NCI-H82 treated with DMSO at 0.1 percent for 48 hours (cell line): ENCODE data around the gene DPM3.
"Not testable (repeated sequence)": the region's sequence is repeated elsewhere in the genome, so short reads cannot be mapped to it uniquely, and the experiment has no call there.

Source experiments
- DNase-seq: peaks from one replicate; lab custom pipeline; 2025; ENCODE audit not compliant: unreplicated experiment; lab: John Stamatoyannopoulos, UW

Gene DPM3

DNA sequence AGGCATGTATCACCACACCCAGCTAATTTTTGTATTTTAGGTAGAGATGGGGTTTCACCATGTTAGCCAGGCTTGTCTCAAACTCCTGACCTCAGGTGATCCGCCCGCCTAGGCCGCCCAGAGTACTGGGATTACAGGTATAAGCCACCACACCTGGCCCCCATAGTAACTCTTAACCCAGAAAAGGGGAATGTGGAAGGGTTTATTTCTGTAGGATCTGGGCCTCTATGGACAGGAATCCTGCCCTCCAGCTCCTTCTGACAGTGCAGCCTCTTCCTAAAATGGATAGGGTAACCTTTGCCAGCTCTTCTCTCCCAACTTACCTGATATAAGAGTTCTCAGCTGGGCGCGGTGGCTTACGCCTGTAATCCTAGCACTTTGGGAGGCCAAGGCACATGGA is 22.3 kb upstream of the DPM3 start:
- DNase-seq: not testable (repeated sequence)

DNA sequence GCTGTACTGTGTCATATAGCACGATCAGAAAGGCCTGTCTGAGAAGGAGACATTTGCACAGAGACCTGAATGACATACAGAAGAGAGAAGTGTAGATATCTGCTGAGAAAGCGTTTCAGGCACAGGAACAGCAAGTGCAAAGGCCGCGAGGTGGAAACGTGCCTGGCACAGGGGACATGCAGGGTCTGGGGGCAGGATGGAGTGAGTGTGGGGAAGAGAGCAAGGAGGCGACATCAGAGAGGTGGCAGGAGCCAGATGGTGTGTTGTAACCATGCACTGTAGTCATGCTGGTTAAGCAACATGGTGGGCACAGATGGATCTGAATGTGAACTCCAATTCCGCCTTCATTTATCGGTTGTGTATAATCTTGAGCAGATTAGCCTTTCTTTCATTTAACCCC is 19.8 kb upstream of the DPM3 start:
- no peak for DNase-seq

DNA sequence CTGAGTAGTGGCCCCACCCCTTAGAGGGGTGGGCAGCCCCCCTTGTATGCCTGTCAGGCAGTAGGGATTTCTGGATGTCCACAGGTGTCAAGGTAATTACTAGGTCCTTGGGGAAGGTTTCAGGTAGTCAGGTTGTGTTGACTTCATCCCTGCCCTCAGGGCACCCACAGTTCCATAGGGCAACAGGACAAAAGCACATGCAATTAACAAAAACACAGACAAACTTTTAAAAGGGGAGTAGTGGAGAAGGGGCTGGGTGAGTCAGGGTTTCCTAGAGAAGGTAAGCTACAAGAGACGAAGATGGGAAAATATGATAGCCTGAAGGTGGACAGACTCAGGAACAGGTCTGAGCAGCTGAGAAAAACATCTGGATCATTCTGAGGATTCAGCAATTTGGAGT is 18.7 kb upstream of the DPM3 start:
- DNase-seq: no peak

DNA sequence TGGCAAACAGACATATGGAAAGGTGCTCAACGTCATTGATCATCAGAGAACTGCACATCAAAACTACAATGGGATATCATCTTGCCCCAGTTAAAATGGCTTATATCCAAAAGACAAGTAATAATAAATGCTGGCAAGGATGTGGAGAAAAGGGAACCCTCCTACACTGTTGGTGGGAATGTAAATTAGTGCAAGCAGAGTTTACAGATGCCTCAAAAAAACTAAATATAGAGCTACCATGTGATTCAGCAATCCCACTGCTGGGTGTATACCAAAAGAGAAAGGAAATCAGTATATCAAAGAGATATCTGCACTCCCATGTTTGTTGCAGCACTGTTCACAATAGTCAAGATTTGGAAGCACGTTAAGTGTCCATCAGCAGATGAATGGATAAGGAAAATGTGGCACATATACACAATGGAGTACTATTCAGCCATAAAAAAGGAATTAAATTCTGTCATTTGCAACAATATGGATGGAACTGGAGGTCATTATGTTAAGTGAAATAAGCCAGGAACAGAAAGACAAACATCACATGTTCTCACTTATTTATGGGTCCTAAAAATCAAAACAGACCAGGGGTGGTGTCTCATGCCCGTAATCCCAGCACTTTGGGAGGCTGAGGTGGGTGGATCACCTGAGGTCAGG is 15.8 kb upstream of the DPM3 start:
- not testable (repeated sequence) for DNase-seq

DNA sequence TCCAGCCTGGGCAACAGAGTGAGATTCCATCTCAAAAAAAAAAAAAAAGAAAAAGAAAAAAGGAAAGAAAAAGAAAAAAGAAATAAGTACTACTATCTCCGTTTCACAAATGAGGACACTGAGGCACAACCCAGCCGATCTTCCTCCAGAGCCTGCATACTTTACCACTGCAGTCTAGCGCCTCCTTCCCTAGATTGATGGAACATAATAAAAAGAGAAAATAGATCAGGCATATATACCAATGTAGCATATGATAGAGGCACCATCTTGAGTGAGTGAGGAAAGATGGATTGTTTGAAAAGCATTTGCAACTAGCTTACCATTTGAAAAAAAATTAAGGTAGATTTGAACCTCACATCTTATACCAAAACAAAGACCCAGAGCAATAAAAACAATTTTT is 5.2 kb upstream of the DPM3 start:
- no peak for DNase-seq

DNA sequence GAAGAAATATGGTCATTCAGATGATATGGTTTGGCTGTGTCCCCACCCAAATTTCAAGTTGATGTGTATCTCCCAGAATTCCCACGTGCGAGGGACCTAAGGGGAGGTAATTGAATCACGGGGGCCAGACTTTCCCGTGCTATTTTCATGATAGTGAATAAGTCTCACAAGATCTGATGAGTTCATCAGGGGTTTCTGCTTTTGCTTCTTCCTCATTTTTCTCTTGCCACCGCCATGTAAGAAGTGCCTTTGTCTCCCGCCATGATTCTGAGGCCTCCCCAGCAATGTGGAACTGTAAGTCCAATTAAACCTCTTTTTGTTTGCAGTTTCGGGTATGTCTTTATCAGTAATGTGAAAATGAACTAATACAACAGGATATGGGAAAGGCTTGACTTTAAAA is 1.4 kb upstream of the DPM3 start:
- no peak for DNase-seq

DNA sequence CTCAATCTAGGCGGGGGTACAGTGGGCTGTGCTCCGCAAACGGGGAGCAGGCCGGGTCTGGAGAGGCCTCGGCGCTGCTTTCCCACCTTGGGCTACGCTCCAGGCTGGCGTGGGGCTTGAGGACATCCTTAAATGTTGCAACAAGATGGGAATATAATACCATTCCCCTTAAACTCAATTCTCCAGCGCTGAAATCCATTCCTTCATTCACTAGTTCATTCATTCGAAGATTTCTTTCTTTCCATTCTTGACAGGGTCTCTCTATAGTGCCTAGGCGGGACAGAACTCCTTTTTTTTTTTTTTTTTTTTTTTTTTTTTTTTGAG is 261 bp upstream of the DPM3 start:
- DNase-seq: no peak

DNA sequence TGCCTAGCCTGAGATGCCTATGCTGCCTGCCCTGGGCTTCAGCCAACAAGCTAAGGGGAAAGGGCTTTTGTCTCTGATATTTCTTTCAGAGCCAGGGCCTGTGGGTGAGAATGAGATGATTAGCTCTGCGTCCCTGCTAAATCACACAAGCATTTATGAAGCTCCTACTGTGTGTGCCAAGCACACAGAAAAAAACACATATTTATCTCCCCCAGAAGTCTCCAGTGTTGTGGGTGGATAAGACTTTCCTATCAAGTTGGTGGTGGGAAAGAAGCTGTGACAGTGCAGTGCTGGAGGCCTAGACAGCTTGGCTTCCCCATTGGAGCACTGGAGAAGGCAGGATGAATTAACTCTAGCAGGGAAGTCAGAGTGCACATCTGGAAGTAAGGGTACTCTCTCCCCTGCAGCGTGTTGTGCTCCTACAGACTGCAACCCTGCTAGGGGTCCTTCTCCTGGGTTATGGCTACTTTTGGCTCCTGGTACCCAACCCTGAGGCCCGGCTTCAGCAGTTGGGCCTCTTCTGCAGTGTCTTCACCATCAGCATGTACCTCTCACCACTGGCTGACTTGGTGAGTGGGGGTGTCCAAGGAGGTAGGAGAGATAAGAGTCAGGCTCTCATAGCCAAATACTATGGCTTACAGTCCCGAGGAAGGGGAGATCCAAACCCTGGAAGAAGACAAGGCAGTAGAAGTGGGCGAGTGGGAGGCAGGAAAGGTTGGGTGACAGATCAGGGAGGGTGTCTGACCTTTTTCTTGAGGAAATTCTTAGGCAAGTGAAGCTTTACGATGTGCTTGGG is 3.0 kb downstream of the DPM3 start:
- no peak for DNase-seq

DNA sequence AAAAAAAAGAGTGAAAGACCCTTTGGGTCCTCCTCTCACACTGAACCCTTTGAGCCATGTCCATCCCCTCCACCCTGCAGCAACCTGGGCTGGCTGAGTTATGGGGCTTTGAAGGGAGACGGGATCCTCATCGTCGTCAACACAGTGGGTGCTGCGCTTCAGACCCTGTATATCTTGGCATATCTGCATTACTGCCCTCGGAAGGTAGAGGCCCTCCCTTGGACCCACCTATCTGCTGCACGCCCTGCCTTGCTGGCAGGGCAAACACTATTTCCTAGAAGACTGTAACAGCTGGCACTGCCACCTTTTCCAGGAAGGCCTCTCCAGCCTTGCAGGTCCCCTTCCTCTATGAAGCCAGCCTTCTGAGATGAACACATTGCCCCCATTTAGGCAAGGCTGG is 3.6 kb downstream of the DPM3 start:
- DNase-seq: no peak

DNA sequence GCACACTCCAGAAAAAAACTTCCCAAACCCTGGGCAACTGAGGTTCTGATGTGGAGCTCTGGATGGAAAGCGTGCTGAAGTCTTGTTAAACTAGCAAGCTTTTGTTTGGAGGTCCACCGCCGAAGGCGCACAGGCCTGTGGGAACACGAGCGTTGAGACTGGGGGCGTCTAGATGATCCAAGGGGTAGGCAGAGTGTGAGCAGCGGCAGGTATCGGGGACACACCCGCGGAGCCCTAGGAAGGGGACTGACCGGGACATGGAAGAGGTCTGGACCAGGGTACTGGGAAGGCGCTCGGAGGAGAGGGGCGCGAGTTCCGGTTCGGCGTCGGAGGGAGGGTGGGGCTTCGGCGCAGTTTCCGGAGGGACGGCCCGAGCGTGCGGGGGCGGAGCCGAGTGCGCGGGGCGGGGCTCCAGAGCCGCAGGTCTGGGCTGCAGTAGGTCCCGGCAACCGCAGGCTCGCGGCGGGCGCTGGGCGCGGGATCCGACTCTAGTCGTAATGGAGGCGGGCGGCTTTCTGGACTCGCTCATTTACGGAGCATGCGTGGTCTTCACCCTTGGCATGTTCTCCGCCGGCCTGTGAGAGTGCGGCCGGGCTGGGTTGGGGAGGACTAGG is 4.8 kb downstream of the DPM3 start, which contains the start of gene SLC50A1:
Gene SLC50A1, plus strand, starts transcription at position 438 of the 614 bp plus-strand sequence. Its CDS starts 60 bp downstream, at position 498.
- peak; percentile 86 for DNase-seq

DNA sequence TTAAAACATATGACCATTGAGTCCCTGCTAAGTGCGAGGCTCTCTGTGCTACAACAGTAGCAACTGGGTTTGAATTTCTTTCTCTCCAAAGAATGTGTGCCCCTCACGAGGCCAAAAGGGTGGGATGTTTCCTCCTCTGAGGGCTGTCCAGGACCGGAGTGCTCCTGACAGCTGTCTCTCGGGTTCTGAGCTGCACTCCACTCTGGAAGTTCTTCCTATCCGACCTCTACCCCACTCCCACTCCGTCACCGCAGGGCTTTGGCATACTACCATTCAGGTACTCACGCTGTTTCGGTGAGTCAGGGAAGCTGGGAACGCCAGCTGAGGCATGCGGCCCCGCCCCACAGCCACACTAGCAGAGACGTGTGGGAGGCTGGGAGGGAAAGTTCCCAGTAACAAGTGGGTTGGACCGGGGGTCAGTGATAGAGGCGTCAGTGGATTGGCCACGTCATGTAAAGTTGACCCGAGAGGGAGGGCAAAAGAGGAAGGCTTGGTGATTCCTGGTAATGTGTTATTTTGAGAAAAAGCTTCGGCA is 5.4 kb downstream of the DPM3 start:
- DNase-seq: no peak

DNA sequence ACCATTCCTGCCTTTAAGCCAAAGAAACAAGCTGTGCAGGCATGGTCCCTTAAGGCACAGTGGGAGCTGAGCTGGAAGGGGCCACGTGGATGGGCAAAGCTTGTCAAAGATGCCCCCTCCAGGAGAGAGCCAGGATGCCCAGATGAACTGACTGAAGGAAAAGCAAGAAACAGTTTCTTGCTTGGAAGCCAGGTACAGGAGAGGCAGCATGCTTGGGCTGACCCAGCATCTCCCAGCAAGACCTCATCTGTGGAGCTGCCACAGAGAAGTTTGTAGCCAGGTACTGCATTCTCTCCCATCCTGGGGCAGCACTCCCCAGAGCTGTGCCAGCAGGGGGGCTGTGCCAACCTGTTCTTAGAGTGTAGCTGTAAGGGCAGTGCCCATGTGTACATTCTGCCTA is 6.0 kb downstream of the DPM3 start:
- no peak for DNase-seq

DNA sequence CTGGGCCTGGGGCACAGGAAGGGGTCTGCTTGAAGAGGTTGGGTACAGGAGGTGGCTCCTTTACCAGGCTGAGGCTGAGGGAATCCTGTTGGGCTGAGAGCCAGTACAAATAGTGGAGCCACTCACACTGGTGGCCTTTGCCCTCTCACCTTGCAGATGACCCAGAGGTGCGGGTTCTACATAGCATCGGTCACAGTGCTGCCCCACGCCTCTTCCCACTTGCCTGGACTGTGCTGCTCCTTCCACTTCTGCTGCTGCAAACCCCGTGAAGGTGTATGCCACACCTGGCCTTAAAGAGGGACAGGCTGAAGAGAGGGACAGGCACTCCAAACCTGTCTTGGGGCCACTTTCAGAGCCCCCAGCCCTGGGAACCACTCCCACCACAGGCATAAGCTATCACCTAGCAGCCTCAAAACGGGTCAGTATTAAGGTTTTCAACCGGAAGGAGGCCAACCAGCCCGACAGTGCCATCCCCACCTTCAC is 6.5 kb downstream of the DPM3 start:
- DNase-seq: no peak

DNA sequence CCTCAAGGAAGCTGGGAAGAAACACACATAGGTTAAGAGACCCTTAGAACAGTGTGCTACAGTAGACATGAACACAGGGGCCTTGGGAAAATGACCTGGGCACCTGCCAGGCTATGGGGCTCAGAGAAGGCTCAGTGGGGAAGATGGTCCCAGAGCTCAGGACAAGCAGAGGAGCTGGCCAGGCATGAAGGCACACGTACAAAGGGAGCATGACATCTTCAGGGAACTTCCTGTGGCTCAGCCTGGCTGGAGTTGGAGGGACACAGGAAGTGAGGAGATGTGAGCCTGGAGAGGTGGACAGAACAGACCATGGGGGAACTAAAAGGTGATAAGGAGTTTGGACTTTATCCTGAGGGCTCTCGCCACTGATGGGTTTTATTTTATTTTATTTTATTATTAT is 8.5 kb downstream of the DPM3 start:
- no peak for DNase-seq

DNA sequence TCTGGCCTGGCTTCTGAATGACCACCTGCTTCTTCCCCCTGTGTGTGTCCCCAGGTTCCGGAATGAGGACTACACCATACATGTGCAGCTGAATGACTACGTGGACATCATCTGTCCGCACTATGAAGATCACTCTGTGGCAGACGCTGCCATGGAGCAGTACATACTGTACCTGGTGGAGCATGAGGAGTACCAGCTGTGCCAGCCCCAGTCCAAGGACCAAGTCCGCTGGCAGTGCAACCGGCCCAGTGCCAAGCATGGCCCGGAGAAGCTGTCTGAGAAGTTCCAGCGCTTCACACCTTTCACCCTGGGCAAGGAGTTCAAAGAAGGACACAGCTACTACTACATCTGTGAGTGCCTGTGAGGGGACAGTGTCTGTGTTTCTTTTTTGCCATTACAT is 9.0 kb downstream of the DPM3 start:
- DNase-seq: no peak

DNA sequence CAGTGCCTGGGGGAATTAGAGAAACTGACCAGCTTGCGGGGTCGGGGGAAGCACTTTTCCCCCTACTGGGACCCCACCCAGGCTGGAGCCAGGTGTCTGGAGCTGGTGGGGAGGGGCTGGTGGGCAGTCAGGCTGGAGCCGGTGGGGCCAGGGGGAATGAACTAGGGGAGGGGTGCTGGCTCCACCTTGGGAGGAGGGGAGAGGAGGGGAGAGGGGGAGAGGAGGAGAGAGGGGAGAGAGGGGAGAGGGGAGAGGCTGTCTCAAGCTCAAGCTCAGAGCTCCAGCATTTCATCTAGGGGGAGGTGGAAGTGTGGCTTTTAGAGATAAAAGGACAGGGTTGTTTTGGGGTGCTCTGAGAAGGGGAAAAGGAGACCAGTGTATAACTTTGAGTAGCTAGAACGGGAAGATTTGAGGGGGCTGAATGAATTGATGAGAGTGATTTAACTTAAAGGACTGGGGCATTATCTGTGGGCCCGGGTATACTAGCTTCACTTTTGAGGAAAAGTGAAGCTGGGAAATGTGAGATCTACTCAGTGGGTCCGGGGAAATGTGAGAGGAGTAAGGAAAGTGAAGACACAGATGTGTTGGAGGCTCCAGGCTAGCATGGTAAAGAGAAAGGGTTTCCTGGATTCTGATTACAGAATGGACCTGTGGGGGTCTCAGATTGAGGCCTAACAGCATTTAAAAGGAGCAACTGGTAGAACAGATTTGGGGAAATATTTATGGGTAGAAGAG is 9.9 kb downstream of the DPM3 start:
- peak; percentile 41 for DNase-seq

DNA sequence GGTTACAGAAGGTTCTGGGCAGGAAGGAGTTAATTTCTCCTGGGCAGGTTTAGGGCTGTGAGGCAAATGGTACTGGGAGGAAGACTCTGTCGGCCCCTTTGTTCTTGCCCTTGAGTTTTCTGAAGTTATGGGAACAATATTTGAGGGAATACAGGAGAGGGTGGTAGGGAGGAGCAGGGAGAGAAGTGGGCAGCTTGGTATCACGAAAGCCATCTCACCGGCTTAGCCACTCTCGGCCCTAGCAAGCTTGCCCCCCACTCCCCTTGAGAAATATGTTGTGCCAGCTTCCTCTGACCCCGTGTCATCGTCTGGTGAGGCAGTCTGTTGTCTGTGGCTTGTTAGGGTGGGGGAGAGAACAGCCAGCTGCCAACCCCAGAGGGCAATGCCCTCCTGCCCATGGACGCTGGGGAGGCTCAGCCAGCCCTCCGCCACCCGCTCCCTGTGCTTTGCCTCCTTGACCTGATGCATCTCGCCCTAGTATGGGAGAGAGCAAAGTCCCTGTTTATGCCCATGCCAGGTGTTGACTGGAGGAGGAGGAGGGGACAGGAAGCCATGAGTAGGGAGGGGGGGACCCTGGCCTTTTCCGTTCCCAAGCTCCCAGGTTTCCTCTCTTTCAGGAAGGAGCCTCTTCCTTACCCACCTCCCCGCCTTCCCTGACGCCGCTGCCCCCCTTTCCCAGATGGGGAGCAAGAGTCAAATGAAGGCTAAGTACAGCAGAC is 11.4 kb downstream of the DPM3 start:
- DNase-seq: no peak

DNA sequence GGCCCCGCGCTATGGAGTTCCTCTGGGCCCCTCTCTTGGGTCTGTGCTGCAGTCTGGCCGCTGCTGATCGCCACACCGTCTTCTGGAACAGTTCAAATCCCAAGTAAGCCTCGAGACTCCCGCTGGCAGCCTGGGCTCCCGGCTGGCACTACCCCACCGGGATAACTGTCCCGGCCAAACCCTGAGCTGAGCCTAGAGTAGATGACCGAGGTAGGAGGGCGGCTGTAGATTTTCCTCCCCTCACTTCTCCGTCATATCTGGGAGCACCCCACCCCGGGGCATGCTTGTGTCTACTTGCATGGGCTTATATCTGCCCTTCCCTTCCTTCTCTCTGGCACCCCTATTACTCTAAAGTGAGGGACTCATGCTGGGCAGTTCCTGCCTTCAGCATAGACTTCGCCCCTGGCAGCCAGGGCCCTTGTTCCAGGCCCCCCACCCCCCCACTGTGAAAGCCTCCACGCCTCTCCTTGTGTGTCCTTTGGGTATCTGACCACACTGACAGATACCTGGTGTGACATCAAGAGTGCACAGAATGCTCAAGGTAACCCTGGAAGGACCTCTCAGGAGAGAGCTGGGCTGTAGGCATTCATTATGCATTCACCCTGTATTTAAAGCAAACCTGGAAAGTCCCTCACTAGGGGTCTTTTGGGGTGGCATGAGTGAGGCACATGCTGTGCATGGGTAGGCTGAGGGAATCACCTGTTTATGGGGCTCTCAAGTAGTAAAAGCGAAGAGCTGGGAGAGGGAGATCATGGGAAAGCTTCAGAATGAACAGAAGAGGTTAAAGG is 12.2 kb downstream of the DPM3 start:
- DNase-seq: no peak

DNA sequence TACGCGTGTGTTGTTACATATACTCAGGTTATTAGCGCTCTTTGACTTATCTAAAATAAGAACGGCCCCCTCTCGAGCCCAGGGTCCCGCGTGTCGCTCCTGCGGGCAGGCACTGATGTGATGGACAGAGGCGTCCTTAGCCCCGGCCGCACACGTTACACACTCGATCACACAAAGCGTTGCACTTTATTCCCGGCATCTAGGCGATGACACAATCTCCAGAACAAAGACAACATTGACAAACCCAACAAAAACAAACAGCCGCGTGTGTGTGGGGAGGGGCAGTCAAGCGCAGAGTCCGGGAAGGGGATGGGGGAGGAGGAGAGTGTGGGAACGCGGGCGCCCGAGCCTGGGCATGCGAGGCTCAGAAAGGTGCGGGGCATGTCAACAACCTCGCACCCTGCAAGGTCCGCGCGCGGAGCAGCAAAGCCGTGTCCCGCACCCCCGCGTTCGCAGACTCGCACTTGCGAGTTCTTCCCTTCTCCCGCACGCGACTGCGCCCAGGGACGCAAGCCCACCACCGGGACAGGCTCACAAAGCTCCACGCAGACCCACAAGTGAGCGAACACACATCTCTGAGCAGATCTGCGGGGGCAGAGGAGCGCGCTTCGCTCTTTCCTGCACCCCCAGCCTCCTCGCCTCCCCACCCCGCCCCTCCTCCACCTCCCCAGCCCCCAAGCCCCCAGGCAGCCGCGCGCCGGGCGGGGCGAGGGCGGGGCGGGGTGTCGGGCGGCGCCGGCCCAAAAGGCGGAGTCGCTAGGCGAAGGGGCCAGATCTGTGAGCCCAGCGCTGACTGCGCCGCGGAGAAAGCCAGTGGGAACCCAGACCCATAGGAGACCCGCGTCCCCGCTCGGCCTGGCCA is 13.0 kb downstream of the DPM3 start, which contains the start of gene EFNA1:
Gene EFNA1, plus strand, starts transcription at position 772 of the 862 bp plus-strand sequence. CDS start 102 bp downstream, outside the sequence.
- DNase-seq: peak; percentile 52
